Transverse colon (tissue), 4 donors: ENCODE measurements around the gene SOX1. TPM values are rescaled to one million over a fixed set of nuclear protein-coding genes. Genes with fewer than 3 reads are reported as not detected.

Source experiments
- DNase-seq: peaks from one replicate; pipeline ENCODE4 v3.0.0-alpha.2; 2019
- H3K27ac ChIP-seq, 4 donors: fragments of 200-600 bp; sonication (generic); 2 replicates each; pipeline ENCODE4 v1.5.1; 2016 to 2018; ENCODE audit warnings: inconsistent platforms in 4 of 4
- H3K27me3 ChIP-seq: fragments of 200-600 bp; sonication (generic); 2 replicates; pipeline ENCODE4 v1.5.1; 2017; ENCODE audit warnings: inconsistent platforms
- H3K36me3 ChIP-seq, 4 donors: fragments of 200-600 bp; sonication (generic); 2 replicates each; pipeline ENCODE4 v1.5.1; 2017 to 2019; ENCODE audit warnings: inconsistent platforms in 4 of 4
- H3K4me1 ChIP-seq, 4 donors: fragments of 200-600 bp; sonication (generic); 2 replicates each; pipeline ENCODE4 v1.5.1; 2017 to 2020; ENCODE audit warnings: inconsistent platforms in 4 of 4
- H3K4me3 ChIP-seq, 4 donors: fragments of 200-600 bp; sonication (generic); 1 replicate in 1 of 4; 2 replicates in 3 of 4; pipeline versions ENCODE4 v1.5.1 to v1.6.1; 2017 to 2019; ENCODE audit warnings: inconsistent platforms in 4 of 4
- H3K9me3 ChIP-seq, 2 donors: fragments of 200-600 bp; sonication (generic); 2 replicates each; pipeline ENCODE4 v1.5.1; 2017 to 2019; ENCODE audit warnings: inconsistent platforms in 2 of 2
- CTCF ChIP-seq, 5 experiments: fragments of 200-600 bp in 3 of 5; fragments of 450-650 bp in 2 of 5; sonication (generic) in 3 of 5; IDR thresholded peaks; 1 replicate in 2 of 5; 2 replicates in 3 of 5; pipeline ENCODE4 v1.5.1; 2016 to 2017; ENCODE audit warnings: antibody characterized with exemption in 5 of 5, inconsistent platforms in 3 of 5, mild to moderate bottlenecking in 2 of 5, moderate library complexity in 1 of 5
- EP300 ChIP-seq: sonication (generic); formaldehyde crosslinking; IDR thresholded peaks from one replicate; pipeline ENCODE4 v1.6.1; 2017; ENCODE audit warnings: antibody characterized with exemption, low read depth
- POLR2A ChIP-seq: fragments of 450-650 bp; IDR thresholded peaks from one replicate; pipeline ENCODE4 v1.6.1; 2016; ENCODE audit warnings: antibody characterized with exemption, mild to moderate bottlenecking, moderate library complexity
- POLR2AphosphoS5 ChIP-seq, 3 donors: sonication (generic); formaldehyde crosslinking; IDR thresholded peaks; one replicate each; pipeline ENCODE4 v1.6.1; 2016; ENCODE audit warnings: antibody characterized with exemption in 3 of 3
- WGBS, 2 donors: methylation state at CpG; one replicate each; pipeline ENCODE4 v1.1.5; 2018; ENCODE audit warnings: low coverage in 1 of 2; 5-methylcytosine and 5-hydroxymethylcytosine counted together
- in situ Hi-C, 4 donors: fragments of 200-750 bp; cut with MboI; loops; one replicate each; pipeline versions ENCODE4 v1.15.0 to v1.15.1; 2017; ENCODE audit warnings: low sequenced_read_pairs in 3 of 4, low pct_ligation_motif_present in 1 of 4, low pct_unique_long_range_greater_than_20kb in 1 of 4
- intact Hi-C: fragments of 100-400 bp; cut with DNase I; formaldehyde crosslinking; loops from one replicate; pipeline ENCODE4 v1.15.1; 2023; ENCODE audit warnings: low total_unique reads
- total RNA-seq, 4 donors: library from RNA; depleted of rRNA; stranded (reverse); fragments of >200 nt; gene quantifications; one replicate each; pipeline ENCODE4 v1.1.0, GENCODE V29; 2016

SOX1 gene
- total RNA-seq, 4 donors from 2014 or later = not detected

GRCh38 chr13:112056739-112057438 lies 10.1 kb upstream of the SOX1 start:
- TF ChIP-seq POLR2A (no peak), EP300 (no peak), POLR2AphosphoS5 (IDR thresholded peaks at IDR 0.05) (no peak), CTCF (IDR thresholded peaks at IDR 0.05) (no peak)
- Histone ChIP-seq H3K27ac (no peak overlapping the region), H3K4me3 (no peak overlapping the region), H3K4me1 (peaks cover 0 to 12% (median 2%) of the 10 kb centered on the region in 4 donors), H3K27me3 (peaks cover 100% of the 10 kb centered on the region), H3K36me3 (no peaks in the 10 kb centered on the region), H3K9me3 (no peaks in the 10 kb centered on the region)
- in situ Hi-C loops = no loop called here
- intact Hi-C loops = no loop called here
- no peak for DNase-seq
- WGBS, 2 donors = 20% methylated on average over 72 of the region's 72 CpGs; no CpG with 5 or more reads in 1 of the 2 donors

GRCh38 chr13:112057439-112057735 lies 9.6 kb upstream of the SOX1 start:
- WGBS, 2 donors = 2 to 10% methylated on average over 15 to 25 of the region's 25 CpGs
- DNase-seq = no peak
- H3K36me3 ChIP-seq = no peaks in the 10 kb centered on the region
- no peak overlapping the region for H3K4me3 ChIP-seq
- in situ Hi-C loops = no loop called here
- intact Hi-C loops = no loop called here
- H3K27me3 ChIP-seq = peaks cover 100% of the 10 kb centered on the region
- H3K4me1 ChIP-seq = peaks cover 0 to 12% (median 2%) of the 10 kb centered on the region in 4 donors
- no peak overlapping the region for H3K27ac ChIP-seq
- H3K9me3 ChIP-seq = no peaks in the 10 kb centered on the region
- TF ChIP-seq EP300 = no peak
- TF ChIP-seq POLR2AphosphoS5 (IDR thresholded peaks at IDR 0.05) = no peak
- TF ChIP-seq CTCF (IDR thresholded peaks at IDR 0.05) = no peak
- TF ChIP-seq POLR2A = no peak

GRCh38 chr13:112057736-112058518 lies 9.0 kb upstream of the SOX1 start:
- TF ChIP-seq EP300 (no peak), POLR2AphosphoS5 (IDR thresholded peaks at IDR 0.05) (no peak), CTCF (IDR thresholded peaks at IDR 0.05) (no peak), POLR2A (no peak)
- intact Hi-C loops = no loop called here
- Histone ChIP-seq H3K9me3 (no peaks in the 10 kb centered on the region), H3K27me3 (peaks cover 100% of the 10 kb centered on the region), H3K36me3 (no peaks in the 10 kb centered on the region), H3K27ac (no peak overlapping the region), H3K4me1 (peaks cover 0 to 17% (median 2%) of the 10 kb centered on the region in 4 donors), H3K4me3 (no peak overlapping the region)
- DNase-seq = no peak
- 0 to 7% methylated on average over 2 to 56 of the region's 57 CpGs for WGBS, 2 donors
- in situ Hi-C loops = no loop called here

GRCh38 chr13:112058519-112058873 lies 8.5 kb upstream of the SOX1 start:
- TF ChIP-seq CTCF (IDR thresholded peaks at IDR 0.05) = no peak
- no peak for TF ChIP-seq POLR2AphosphoS5 (IDR thresholded peaks at IDR 0.05)
- no peak for TF ChIP-seq POLR2A
- no peak for TF ChIP-seq EP300
- H3K4me1 ChIP-seq = peaks cover 0 to 19% (median 2%) of the 10 kb centered on the region in 4 donors
- H3K36me3 ChIP-seq = no peaks in the 10 kb centered on the region
- H3K27me3 ChIP-seq = peaks cover 100% of the 10 kb centered on the region
- no peak overlapping the region for H3K4me3 ChIP-seq
- in situ Hi-C loops (no loop called here), intact Hi-C loops (no loop called here)
- DNase-seq = no peak
- no peaks in the 10 kb centered on the region for H3K9me3 ChIP-seq
- WGBS, 2 donors = 0 to 4% methylated on average over 4 to 11 of the region's 11 CpGs
- H3K27ac ChIP-seq = no peak overlapping the region
